B cell (primary cell): ENCODE data around the gene RAB9A. TPM values are rescaled to one million over a fixed set of nuclear protein-coding genes. Genes with fewer than 3 reads are reported as not detected.
"Not testable (repeated sequence)": the region's sequence is repeated elsewhere in the genome, so short reads cannot be mapped to it uniquely, and the experiment has no call there.

Source experiments
- ATAC-seq: fragments of 200-7000 bp; cut with Tn5 transposase; one replicate; pipeline ENCODE4 v1.10.0; 2021; ENCODE audit warnings: low read depth, mild to moderate bottlenecking, moderate number of reproducible peaks, moderate library complexity
- CTCF ChIA-PET: fragments of 350-600 bp; sonication (Branson Sonifier 250); formaldehyde crosslinking; loops from one replicate; lab custom pipeline; 2021; ENCODE audit warnings: antibody characterized with exemption, inconsistent platforms; lab: Charles Lee
- POLR2A ChIA-PET: fragments of 350-600 bp; sonication (Branson Sonifier 250); formaldehyde crosslinking; loops from one replicate; lab custom pipeline; 2021; ENCODE audit warnings: antibody characterized with exemption; lab: Charles Lee
- DNase-seq: peaks from one replicate; pipeline ENCODE4 v3.0.0; 2013
- H2AFZ ChIP-seq: 2 replicates; pipeline ENCODE4 v1.6.1; 2012; ENCODE audit warnings: mild to moderate bottlenecking, low read depth, low read length; ENCODE audit not compliant: insufficient read depth, poor library complexity, severe bottlenecking
- H3K27ac ChIP-seq, 2 donors: 1 replicate in 1 of 2; 2 replicates in 1 of 2; pipeline ENCODE4 v1.5.1; 2012 to 2013; ENCODE audit warnings: low read length in 2 of 2, mild to moderate bottlenecking in 2 of 2, moderate library complexity in 1 of 2
- H3K27me3 ChIP-seq, 4 experiments: fragments of 200-600 bp in 1 of 4; sonication (generic) in 1 of 4; replicated peaks in 1 of 4; 1 replicate in 2 of 4; 2 replicates in 2 of 4; pipeline versions ENCODE4 v1.6.1 to v1.7.0; 2013 to 2016; ENCODE audit warnings: low read length in 3 of 4, mild to moderate bottlenecking in 2 of 4, mixed read lengths in 1 of 4, moderate library complexity in 1 of 4; ENCODE audit not compliant: insufficient read depth in 4 of 4, control insufficient read depth in 3 of 4; ENCODE audit errors: control extremely low read depth in 1 of 4
- H3K36me3 ChIP-seq, 2 experiments: replicated peaks in 1 of 2; 1 replicate in 1 of 2; 2 replicates in 1 of 2; pipeline versions ENCODE4 v1.6.1 to v1.7.1; 2013; ENCODE audit warnings: low read length in 1 of 2; ENCODE audit not compliant: insufficient read depth in 2 of 2, control insufficient read depth in 1 of 2; ENCODE audit errors: control extremely low read depth in 1 of 2, extremely low read depth in 1 of 2
- H3K4me1 ChIP-seq, 2 donors: fragments of 200-600 bp in 1 of 2; sonication (generic) in 1 of 2; 1 replicate in 1 of 2; 2 replicates in 1 of 2; pipeline versions ENCODE4 v1.5.1 to v1.6.1; 2013 to 2017; ENCODE audit warnings: low read length in 2 of 2; ENCODE audit not compliant: control insufficient read depth in 2 of 2, insufficient read depth in 2 of 2
- H3K4me2 ChIP-seq: replicated peaks from 2 replicates; pipeline ENCODE3; 2012; ENCODE audit warnings: mild to moderate bottlenecking, low read depth, low read length; ENCODE audit not compliant: poor library complexity, severe bottlenecking
- H3K4me3 ChIP-seq, 5 experiments: fragments of 200-600 bp in 1 of 5; sonication (generic) in 1 of 5; 1 replicate in 3 of 5; 2 replicates in 2 of 5; pipeline versions ENCODE4 v1.5.1 to v1.7.0; 2011 to 2016; ENCODE audit warnings: low read length in 4 of 5, mild to moderate bottlenecking in 4 of 5, low read depth in 2 of 5, control low read depth in 1 of 5, moderate library complexity in 1 of 5; ENCODE audit not compliant: insufficient read depth in 1 of 5; ENCODE audit errors: control extremely low read depth in 1 of 5, extremely low read depth in 1 of 5
- H3K79me2 ChIP-seq: fragments of 200-600 bp; sonication (generic); one replicate; pipeline ENCODE4 v1.6.0; 2016; ENCODE audit warnings: low read length; ENCODE audit not compliant: control insufficient read depth, insufficient read depth
- H3K9ac ChIP-seq: fragments of 200-600 bp; sonication (generic); 2 replicates; pipeline ENCODE4 v1.6.1; 2017; ENCODE audit warnings: mild to moderate bottlenecking, low read length, moderate library complexity
- H3K9me3 ChIP-seq, 3 donors: one replicate each; pipeline versions ENCODE4 v1.6.1 to v1.7.1; 2013; ENCODE audit warnings: low read length in 2 of 3; ENCODE audit not compliant: control insufficient read depth in 2 of 3, insufficient read depth in 1 of 3; ENCODE audit errors: control extremely low read depth in 1 of 3
- H4K20me1 ChIP-seq: 2 replicates; pipeline ENCODE4 v1.6.0; 2012; ENCODE audit warnings: mild to moderate bottlenecking, low read length; ENCODE audit not compliant: insufficient read depth, control insufficient read depth, poor library complexity, severe bottlenecking
- H3K27ac Mint-ChIP-seq: one replicate; pipeline ENCODE4 v1.8.0; 2021; ENCODE audit warnings: mixed read lengths
- H3K27me3 Mint-ChIP-seq: one replicate; pipeline ENCODE4 v1.8.0; 2021; ENCODE audit warnings: mixed read lengths
- H3K4me1 Mint-ChIP-seq: one replicate; pipeline ENCODE4 v1.8.0; 2021; ENCODE audit warnings: mixed read lengths
- H3K4me3 Mint-ChIP-seq: one replicate; pipeline ENCODE4 v1.8.0; 2021; ENCODE audit warnings: mixed read lengths
- H3K9me3 Mint-ChIP-seq: one replicate; pipeline ENCODE4 v1.8.0; 2022; ENCODE audit warnings: mixed read lengths; ENCODE audit not compliant: insufficient read depth
- CTCF ChIP-seq: fragments of 200-600 bp; IDR thresholded peaks from one replicate; pipeline ENCODE4 v1.8.0; 2022; ENCODE audit warnings: antibody characterized with exemption, mild to moderate bottlenecking
- EZH2 ChIP-seq: IDR thresholded peaks from 2 replicates; pipeline ENCODE4 v1.6.1; 2012; ENCODE audit warnings: borderline replicate concordance, low read depth, mild to moderate bottlenecking, moderate library complexity, low read length; ENCODE audit not compliant: insufficient read depth, poor library complexity, severe bottlenecking
- WGBS: methylation state at CpG from one replicate; pipeline ENCODE4 v1.1.5; 2013; ENCODE audit warnings: missing lambda C conversion rate; ENCODE audit not compliant: insufficient coverage; 5-methylcytosine and 5-hydroxymethylcytosine counted together
- intact Hi-C: fragments of 100-400 bp; cut with micrococcal nuclease; formaldehyde crosslinking; loops from one replicate; pipeline ENCODE4 v1.10.0; 2022
- polyA plus RNA-seq: library from polyadenylated mRNA; depleted of rRNA; stranded (reverse); fragments of >200 nt; gene quantifications from 2 replicates; pipeline ENCODE4 v1.2.3, GENCODE V29; 2012
- total RNA-seq, 2 donors: library from RNA; stranded (reverse); fragments of 120-200 nt in 1 of 2; gene quantifications; 1 replicate in 1 of 2; 2 replicates in 1 of 2; pipeline versions ENCODE4 v1.2.3 to v1.2.4, GENCODE V29; 2013 to 2022

Gene RAB9A
- total and polyA plus RNA-seq, 2 donors (not counting 1 experiment from before 2014, with no cell fraction given): 11.9 to 16.7 TPM

- intact Hi-C loops: no loop called here
- H3K4me3 Mint-ChIP-seq: no peak overlapping the region
- H3K27ac ChIP-seq: no peak overlapping the region
- H3K79me2 ChIP-seq: no peaks in the 10 kb centered on the region
- H3K27me3 Mint-ChIP-seq: no peaks in the 10 kb centered on the region
- no peak overlapping the region for H3K9ac ChIP-seq
- ATAC-seq: no peak
- H3K4me2 ChIP-seq: no peak overlapping the region
- no peaks in the 10 kb centered on the region for H3K4me1 ChIP-seq
- H3K27me3 ChIP-seq: no peaks in the 10 kb centered on the region
- H3K4me1 Mint-ChIP-seq: peaks cover 17% of the 10 kb centered on the region
- ChIA-PET CTCF (no interaction called here), POLR2A (no interaction called here)
- H4K20me1 ChIP-seq: no peaks in the 10 kb centered on the region
- H3K9me3 ChIP-seq: no peaks in the 10 kb centered on the region
- H2AFZ ChIP-seq: no peak overlapping the region
- H3K27ac Mint-ChIP-seq: no peak overlapping the region
- peaks cover 0 to 21% of the 10 kb centered on the region in 2 experiments for H3K36me3 ChIP-seq
- H3K4me3 ChIP-seq: no peak overlapping the region
- no peaks in the 10 kb centered on the region for H3K9me3 Mint-ChIP-seq
- DNase-seq: no peak
- TF ChIP-seq CTCF: no peak
- TF ChIP-seq EZH2: no peak
Measured at GRCh38 chrX:13667919-13668318, 21.0 kb upstream of the RAB9A start.

GRCh38 chrX:13669246-13669737, 19.6 kb upstream of the RAB9A start:
- CTCF ChIA-PET: interaction anchor here (1.1 kb wide), 1 partner anchor 10 kb away, joined by 3 read pairs; no protein-coding TSS in a partner anchor
- Mint-ChIP-seq H3K27ac (peak overlapping the region; percentile 16), H3K4me1 (peaks cover 17% of the 10 kb centered on the region), H3K4me3 (peak overlapping the region; percentile 62), H3K27me3 (no peaks in the 10 kb centered on the region), H3K9me3 (no peaks in the 10 kb centered on the region)
- WGBS: 15% methylated on average over 4 of the region's 9 CpGs
- Histone ChIP-seq H3K4me2 (peak overlapping the region; percentile 3), H3K27me3 (no peaks in the 10 kb centered on the region), H3K79me2 (no peaks in the 10 kb centered on the region), H2AFZ (no peak overlapping the region), H4K20me1 (no peaks in the 10 kb centered on the region), H3K4me1 (no peaks in the 10 kb centered on the region), H3K9ac (no peak overlapping the region), H3K36me3 (peaks cover 0 to 8% of the 10 kb centered on the region in 2 experiments), H3K9me3 (no peaks in the 10 kb centered on the region), H3K27ac (no peak overlapping the region), H3K4me3 (no peak overlapping the region)
- POLR2A ChIA-PET: no interaction called here
- DNase-seq (peak; percentile 50), ATAC-seq (peak; percentile 68)
- TF ChIP-seq CTCF (no peak), EZH2 (no peak)
- intact Hi-C loops: no loop called here

- H3K4me1 ChIP-seq, ATAC-seq, H3K27ac ChIP-seq, H3K27me3 ChIP-seq, H3K27ac Mint-ChIP-seq, H3K9ac ChIP-seq, H4K20me1 ChIP-seq, H3K9me3 Mint-ChIP-seq, H3K9me3 ChIP-seq, H2AFZ ChIP-seq, DNase-seq, H3K4me3 Mint-ChIP-seq, H3K27me3 Mint-ChIP-seq, POLR2A ChIA-PET, H3K79me2 ChIP-seq, H3K36me3 ChIP-seq, intact Hi-C loops, H3K4me3 ChIP-seq: not testable (repeated sequence)
- WGBS: 100% methylated on average over 1 of the region's 8 CpGs
- peak overlapping the region; percentile 3 for H3K4me2 ChIP-seq
- H3K4me1 Mint-ChIP-seq: peaks cover 17% of the 10 kb centered on the region
- CTCF ChIA-PET: interaction anchor here (0.6 to 1.1 kb wide), 2 partner anchors 11 to 362 kb away, joined by 3 read pairs; no protein-coding TSS in a partner anchor
Measured at GRCh38 chrX:13669755-13670154, 19.2 kb upstream of the RAB9A start.
